Measurements from ENCODE around the gene PPRC1.
A peak's percentile ranks its signal among the peaks of the same experiment; 100 is the strongest.

Gene PPRC1, protein sequence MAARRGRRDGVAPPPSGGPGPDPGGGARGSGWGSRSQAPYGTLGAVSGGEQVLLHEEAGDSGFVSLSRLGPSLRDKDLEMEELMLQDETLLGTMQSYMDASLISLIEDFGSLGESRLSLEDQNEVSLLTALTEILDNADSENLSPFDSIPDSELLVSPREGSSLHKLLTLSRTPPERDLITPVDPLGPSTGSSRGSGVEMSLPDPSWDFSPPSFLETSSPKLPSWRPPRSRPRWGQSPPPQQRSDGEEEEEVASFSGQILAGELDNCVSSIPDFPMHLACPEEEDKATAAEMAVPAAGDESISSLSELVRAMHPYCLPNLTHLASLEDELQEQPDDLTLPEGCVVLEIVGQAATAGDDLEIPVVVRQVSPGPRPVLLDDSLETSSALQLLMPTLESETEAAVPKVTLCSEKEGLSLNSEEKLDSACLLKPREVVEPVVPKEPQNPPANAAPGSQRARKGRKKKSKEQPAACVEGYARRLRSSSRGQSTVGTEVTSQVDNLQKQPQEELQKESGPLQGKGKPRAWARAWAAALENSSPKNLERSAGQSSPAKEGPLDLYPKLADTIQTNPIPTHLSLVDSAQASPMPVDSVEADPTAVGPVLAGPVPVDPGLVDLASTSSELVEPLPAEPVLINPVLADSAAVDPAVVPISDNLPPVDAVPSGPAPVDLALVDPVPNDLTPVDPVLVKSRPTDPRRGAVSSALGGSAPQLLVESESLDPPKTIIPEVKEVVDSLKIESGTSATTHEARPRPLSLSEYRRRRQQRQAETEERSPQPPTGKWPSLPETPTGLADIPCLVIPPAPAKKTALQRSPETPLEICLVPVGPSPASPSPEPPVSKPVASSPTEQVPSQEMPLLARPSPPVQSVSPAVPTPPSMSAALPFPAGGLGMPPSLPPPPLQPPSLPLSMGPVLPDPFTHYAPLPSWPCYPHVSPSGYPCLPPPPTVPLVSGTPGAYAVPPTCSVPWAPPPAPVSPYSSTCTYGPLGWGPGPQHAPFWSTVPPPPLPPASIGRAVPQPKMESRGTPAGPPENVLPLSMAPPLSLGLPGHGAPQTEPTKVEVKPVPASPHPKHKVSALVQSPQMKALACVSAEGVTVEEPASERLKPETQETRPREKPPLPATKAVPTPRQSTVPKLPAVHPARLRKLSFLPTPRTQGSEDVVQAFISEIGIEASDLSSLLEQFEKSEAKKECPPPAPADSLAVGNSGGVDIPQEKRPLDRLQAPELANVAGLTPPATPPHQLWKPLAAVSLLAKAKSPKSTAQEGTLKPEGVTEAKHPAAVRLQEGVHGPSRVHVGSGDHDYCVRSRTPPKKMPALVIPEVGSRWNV (N-terminal part only)

DNA sequence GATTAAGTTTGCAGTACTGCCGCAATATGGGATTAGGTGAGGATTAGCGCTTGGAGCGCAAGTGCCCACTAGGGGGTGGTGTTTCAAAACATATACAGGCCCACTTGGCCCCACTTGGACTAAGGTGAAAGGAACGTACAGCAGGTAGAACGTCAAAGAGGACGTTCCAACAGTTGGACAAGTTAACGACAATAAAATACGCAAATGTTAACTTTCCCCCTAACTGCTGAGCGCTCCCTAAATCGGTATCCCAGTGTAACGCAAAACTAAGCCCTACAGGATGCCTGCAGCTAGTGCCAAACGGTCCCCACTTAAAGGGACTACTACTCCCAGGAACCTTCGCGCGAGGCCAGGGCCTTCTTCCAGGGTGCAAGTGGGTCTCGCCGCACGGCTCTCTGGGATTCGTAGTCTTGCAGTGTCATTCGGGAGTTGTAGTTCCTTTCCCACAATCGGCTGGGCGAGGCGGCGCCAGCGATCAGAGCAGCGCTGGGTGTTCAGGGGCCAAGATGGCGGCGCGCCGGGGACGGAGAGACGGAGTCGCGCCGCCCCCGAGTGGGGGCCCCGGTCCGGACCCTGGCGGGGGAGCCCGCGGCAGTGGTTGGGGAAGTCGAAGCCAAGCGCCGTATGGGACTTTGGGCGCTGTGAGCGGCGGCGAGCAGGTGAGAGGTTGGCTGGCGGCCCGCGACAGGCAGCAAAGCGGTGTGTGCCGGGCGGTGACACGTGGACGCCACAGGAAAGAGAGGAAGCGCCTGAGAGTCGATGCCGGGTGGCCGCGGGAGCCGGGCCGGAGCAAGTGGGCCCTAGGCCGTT, at the start of gene PPRC1:
Gene PPRC1, plus strand, starts transcription at position 478 of the 810 bp plus-strand sequence. Its CDS starts 29 bp downstream, at position 507.
- Histone ChIP-seq H3K9ac (ENCODE audit: low read length in 2 of 2) (peak within 1 kb of the TSS; percentile 78 to 97), H3K27ac (ENCODE audit: low read length) (peak within 1 kb of the TSS; percentile 87), H3K4me1 (ENCODE audit: control insufficient read depth, insufficient read depth, low read length) (peaks cover 21% of the 10 kb centered on the region), H3K9me3 (ENCODE audit: control insufficient read depth in 2 of 2, low read length in 2 of 2) (no peaks in the 10 kb centered on the region), H3K27me3 (ENCODE audit: control insufficient read depth in 1 of 2, insufficient read depth in 2 of 2, low read length in 2 of 2) (no peaks in the 10 kb centered on the region), H3K36me3 (ENCODE audit: control insufficient read depth in 2 of 2, insufficient read depth in 2 of 2, low read length in 2 of 2) (peaks cover under 1 to 2% of the 10 kb centered on the region in 2 donors), H3K4me3 (ENCODE audit: low read length in 2 of 2) (peak within 1 kb of the TSS; percentile 74 to 88)

- H3K4me3 ChIP-seq (ENCODE audit: low read length in 2 of 2), result no peak overlapping the region
- no peaks in the 10 kb centered on the region for H3K36me3 ChIP-seq (ENCODE audit: control insufficient read depth in 2 of 2, insufficient read depth in 2 of 2, low read length in 2 of 2)
- no peaks in the 10 kb centered on the region for H3K27me3 ChIP-seq (ENCODE audit: control insufficient read depth in 1 of 2, insufficient read depth in 2 of 2, low read length in 2 of 2)
- H3K4me1 ChIP-seq (ENCODE audit: control insufficient read depth, insufficient read depth, low read length), result no peaks in the 10 kb centered on the region
- no peak overlapping the region for H3K27ac ChIP-seq (ENCODE audit: low read length)
- no peak overlapping the region for H3K9ac ChIP-seq (ENCODE audit: low read length in 2 of 2)
- no peaks in the 10 kb centered on the region for H3K9me3 ChIP-seq (ENCODE audit: control insufficient read depth in 2 of 2, low read length in 2 of 2)
These were observed 49.3 kb upstream of the PPRC1 start for GRCh38 chr10:102083541-102083940.

- no peaks in the 10 kb centered on the region for H3K9me3 ChIP-seq (ENCODE audit: control insufficient read depth in 2 of 2, low read length in 2 of 2)
- no peak overlapping the region for H3K27ac ChIP-seq (ENCODE audit: low read length)
These were observed 47.5 kb upstream of the PPRC1 start for GRCh38 chr10:102085336-102085735.

DNA sequence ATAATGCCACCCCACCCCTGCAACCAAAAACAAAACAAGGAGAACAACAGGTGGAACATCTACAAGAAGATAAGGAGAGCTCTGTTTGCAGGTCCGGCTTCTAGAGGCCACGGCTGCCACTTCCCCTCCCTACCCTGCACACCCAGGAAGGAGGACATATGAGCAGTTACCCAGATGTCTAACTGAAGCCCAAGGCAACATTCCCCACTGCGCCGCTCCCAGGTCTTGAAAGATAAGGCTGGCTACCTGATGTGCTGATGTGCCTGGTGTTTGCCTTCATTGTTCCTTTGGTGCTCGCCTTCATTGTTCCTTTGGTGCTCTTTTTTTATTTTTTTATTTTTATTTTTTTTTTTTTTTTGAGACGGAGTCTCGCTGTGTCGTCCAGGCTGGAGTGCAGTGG, 46.6 kb upstream of the PPRC1 start:
- H3K27ac ChIP-seq (ENCODE audit: low read length), result no peak overlapping the region
- no peak overlapping the region for H3K9ac ChIP-seq (ENCODE audit: low read length in 2 of 2)
- no peaks in the 10 kb centered on the region for H3K36me3 ChIP-seq (ENCODE audit: control insufficient read depth in 2 of 2, insufficient read depth in 2 of 2, low read length in 2 of 2)
- H3K4me3 ChIP-seq (ENCODE audit: low read length in 2 of 2), result no peak overlapping the region
- no peaks in the 10 kb centered on the region for H3K27me3 ChIP-seq (ENCODE audit: control insufficient read depth in 1 of 2, insufficient read depth in 2 of 2, low read length in 2 of 2)
- H3K4me1 ChIP-seq (ENCODE audit: control insufficient read depth, insufficient read depth, low read length), result no peaks in the 10 kb centered on the region
- no peaks in the 10 kb centered on the region for H3K9me3 ChIP-seq (ENCODE audit: control insufficient read depth in 2 of 2, low read length in 2 of 2)

More at GRCh38 chr10:102085336-102085735, 47.5 kb upstream of the PPRC1 start:
- Histone ChIP-seq H3K36me3 (ENCODE audit: control insufficient read depth in 2 of 2, insufficient read depth in 2 of 2, low read length in 2 of 2) (no peaks in the 10 kb centered on the region), H3K4me3 (ENCODE audit: low read length in 2 of 2) (no peak overlapping the region), H3K27me3 (ENCODE audit: control insufficient read depth in 1 of 2, insufficient read depth in 2 of 2, low read length in 2 of 2) (no peaks in the 10 kb centered on the region), H3K4me1 (ENCODE audit: control insufficient read depth, insufficient read depth, low read length) (no peaks in the 10 kb centered on the region), H3K9ac (ENCODE audit: low read length in 2 of 2) (no peak overlapping the region)

- no peaks in the 10 kb centered on the region for H3K4me1 ChIP-seq (ENCODE audit: control insufficient read depth, insufficient read depth, low read length)
- no peaks in the 10 kb centered on the region for H3K36me3 ChIP-seq (ENCODE audit: control insufficient read depth in 2 of 2, insufficient read depth in 2 of 2, low read length in 2 of 2)
- no peak overlapping the region for H3K4me3 ChIP-seq (ENCODE audit: low read length in 2 of 2)
- H3K27ac ChIP-seq (ENCODE audit: low read length), result no peak overlapping the region
- no peak overlapping the region for H3K9ac ChIP-seq (ENCODE audit: low read length in 2 of 2)
- H3K9me3 ChIP-seq (ENCODE audit: control insufficient read depth in 2 of 2, low read length in 2 of 2), result no peaks in the 10 kb centered on the region
- H3K27me3 ChIP-seq (ENCODE audit: control insufficient read depth in 1 of 2, insufficient read depth in 2 of 2, low read length in 2 of 2), result no peaks in the 10 kb centered on the region
These were observed 42.1 kb upstream of the PPRC1 start for GRCh38 chr10:102090772-102091171.

- Histone ChIP-seq H3K36me3 (ENCODE audit: control insufficient read depth in 2 of 2, insufficient read depth in 2 of 2, low read length in 2 of 2) (no peaks in the 10 kb centered on the region), H3K9me3 (ENCODE audit: control insufficient read depth in 2 of 2, low read length in 2 of 2) (no peaks in the 10 kb centered on the region), H3K27ac (ENCODE audit: low read length) (no peak overlapping the region), H3K9ac (ENCODE audit: low read length in 2 of 2) (no peak overlapping the region), H3K4me1 (ENCODE audit: control insufficient read depth, insufficient read depth, low read length) (no peaks in the 10 kb centered on the region), H3K4me3 (ENCODE audit: low read length in 2 of 2) (no peak overlapping the region), H3K27me3 (ENCODE audit: control insufficient read depth in 1 of 2, insufficient read depth in 2 of 2, low read length in 2 of 2) (no peaks in the 10 kb centered on the region)
These were observed 36.4 kb upstream of the PPRC1 start for GRCh38 chr10:102096449-102096848.

GRCh38 chr10:102101152-102101551, 31.7 kb upstream of the PPRC1 start:
- Histone ChIP-seq H3K4me1 (ENCODE audit: control insufficient read depth, insufficient read depth, low read length) (no peaks in the 10 kb centered on the region), H3K9me3 (ENCODE audit: control insufficient read depth in 2 of 2, low read length in 2 of 2) (no peaks in the 10 kb centered on the region), H3K27me3 (ENCODE audit: control insufficient read depth in 1 of 2, insufficient read depth in 2 of 2, low read length in 2 of 2) (no peaks in the 10 kb centered on the region), H3K27ac (ENCODE audit: low read length) (no peak overlapping the region), H3K9ac (ENCODE audit: low read length in 2 of 2) (no peak overlapping the region), H3K36me3 (ENCODE audit: control insufficient read depth in 2 of 2, insufficient read depth in 2 of 2, low read length in 2 of 2) (no peaks in the 10 kb centered on the region), H3K4me3 (ENCODE audit: low read length in 2 of 2) (no peak overlapping the region)

DNA sequence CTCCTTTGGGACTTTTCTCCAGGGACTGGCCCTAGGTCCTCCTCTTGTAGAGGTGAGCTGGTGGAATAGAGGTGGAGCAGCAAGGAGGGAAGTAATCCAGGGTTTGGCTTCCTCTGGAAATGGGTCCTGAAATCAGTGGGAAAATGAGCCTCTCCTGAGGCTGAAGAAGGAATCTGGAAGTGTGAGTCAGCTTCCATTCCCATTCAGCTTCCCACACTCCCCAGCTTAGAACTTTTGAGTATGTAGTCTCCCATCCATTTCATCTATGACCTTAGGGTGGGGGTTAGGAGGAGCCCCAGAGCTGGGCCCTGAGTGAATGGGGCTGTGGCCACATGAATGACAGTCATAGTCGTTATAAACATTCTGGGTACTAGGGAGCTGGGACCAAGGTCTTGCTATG, 30.4 kb upstream of the PPRC1 start:
- no peaks in the 10 kb centered on the region for H3K9me3 ChIP-seq (ENCODE audit: control insufficient read depth in 2 of 2, low read length in 2 of 2)
- no peaks in the 10 kb centered on the region for H3K27me3 ChIP-seq (ENCODE audit: control insufficient read depth in 1 of 2, insufficient read depth in 2 of 2, low read length in 2 of 2)
- H3K4me1 ChIP-seq (ENCODE audit: control insufficient read depth, insufficient read depth, low read length), result no peaks in the 10 kb centered on the region
- no peak overlapping the region for H3K27ac ChIP-seq (ENCODE audit: low read length)
- no peak overlapping the region for H3K4me3 ChIP-seq (ENCODE audit: low read length in 2 of 2)
- H3K36me3 ChIP-seq (ENCODE audit: control insufficient read depth in 2 of 2, insufficient read depth in 2 of 2, low read length in 2 of 2), result peaks cover 4 to 6% of the 10 kb centered on the region in 2 donors
- H3K9ac ChIP-seq (ENCODE audit: low read length in 2 of 2), result no peak overlapping the region

- H3K4me3 ChIP-seq (ENCODE audit: low read length in 2 of 2), result no peak overlapping the region
- no peaks in the 10 kb centered on the region for H3K9me3 ChIP-seq (ENCODE audit: control insufficient read depth in 2 of 2, low read length in 2 of 2)
- H3K9ac ChIP-seq (ENCODE audit: low read length in 2 of 2), result no peak overlapping the region
- H3K27me3 ChIP-seq (ENCODE audit: control insufficient read depth in 1 of 2, insufficient read depth in 2 of 2, low read length in 2 of 2), result no peaks in the 10 kb centered on the region
- no peaks in the 10 kb centered on the region for H3K4me1 ChIP-seq (ENCODE audit: control insufficient read depth, insufficient read depth, low read length)
- peaks cover 42% of the 10 kb centered on the region in 2 donors for H3K36me3 ChIP-seq (ENCODE audit: control insufficient read depth in 2 of 2, insufficient read depth in 2 of 2, low read length in 2 of 2)
- H3K27ac ChIP-seq (ENCODE audit: low read length), result no peak overlapping the region
These were observed 25.8 kb upstream of the PPRC1 start for GRCh38 chr10:102106998-102107397.

Measured in stomach smooth muscle (tissue), 2 donors.